Colon (tissue), 2 donors: Measurements from ENCODE around the gene FAM167B.

Experiments used
- FAIRE-seq: peaks from 2 replicates; lab custom pipeline; 2012; peaks lifted over from hg19 to GRCh38; lab: Jason Lieb, UNC
- donor health status: control.
- donor health status: control.

Gene FAM167B

GRCh38 chr1:32246888-32247273 lies at the start of gene FAM167B:
Gene FAM167B (plus strand): TSS chr1:32247222. CDS start chr1:32247422, 200 bp downstream.
- no peak for FAIRE-seq

- no peak for FAIRE-seq
These were observed 49.2 kb upstream of the FAM167B start for GRCh38 chr1:32197837-32198236.

- FAIRE-seq: no peak
These were observed 48.6 kb upstream of the FAM167B start for GRCh38 chr1:32198237-32199042.

GRCh38 chr1:32199043-32199716 lies 47.8 kb upstream of the FAM167B start:
- no peak for FAIRE-seq

- no peak for FAIRE-seq
These were observed 47.3 kb upstream of the FAM167B start for GRCh38 chr1:32199717-32200072.

- no peak for FAIRE-seq
These were observed 46.6 kb upstream of the FAM167B start, which contains the start of gene CCDC28B for GRCh38 chr1:32200226-32201010. Gene CCDC28B (plus strand): TSS chr1:32200595. CDS start chr1:32201936, 1,341 bp downstream.

GRCh38 chr1:32201011-32201855 lies 45.8 kb upstream of the FAM167B start:
- FAIRE-seq: no peak

GRCh38 chr1:32204943-32205361 lies 42.1 kb upstream of the FAM167B start:
- no peak for FAIRE-seq

- no peak for FAIRE-seq
These were observed 41.3 kb upstream of the FAM167B start, which contains the start of gene IQCC for GRCh38 chr1:32205401-32206370. Gene IQCC (plus strand): TSS chr1:32205671. CDS start chr1:32205682, 11 bp downstream.

GRCh38 chr1:32208469-32208868 lies 38.6 kb upstream of the FAM167B start:
- FAIRE-seq: no peak

GRCh38 chr1:32208891-32209328 lies 38.1 kb upstream of the FAM167B start, which contains the start of gene DCDC2B:
Gene DCDC2B (plus strand): TSS chr1:32209089. CDS start chr1:32209094, 5 bp downstream.
- no peak for FAIRE-seq

GRCh38 chr1:32215629-32216480 lies 31.2 kb upstream of the FAM167B start:
- FAIRE-seq: no peak

- no peak for FAIRE-seq
These were observed 30.5 kb upstream of the FAM167B start for GRCh38 chr1:32216566-32216965.

- no peak for FAIRE-seq
These were observed 28.0 kb upstream of the FAM167B start for GRCh38 chr1:32219022-32219421.

- no peak for FAIRE-seq
These were observed 26.1 kb upstream of the FAM167B start for GRCh38 chr1:32220746-32221580.

- FAIRE-seq: no peak
These were observed 25.4 kb upstream of the FAM167B start for GRCh38 chr1:32221581-32221979.

- FAIRE-seq: no peak
These were observed 24.9 kb upstream of the FAM167B start, which contains the start of the genes EIF3I and TMEM234 for GRCh38 chr1:32221980-32222755. Gene EIF3I (plus strand): TSS chr1:32222407. CDS start chr1:32222442, 35 bp downstream. Gene TMEM234 (minus strand): TSS chr1:32222353. CDS start chr1:32222322, 31 bp downstream.
